ENCODE data around the gene CDIP1.
"Not testable (repeated sequence)": the region's sequence is repeated elsewhere in the genome, so short reads cannot be mapped to it uniquely, and the experiment has no call there.

The CDIP1 gene

GRCh38 chr16:4538350-4539235 is at the start of gene CDIP1:
TSS of gene CDIP1 (minus strand) at chr16:4538773. CDS start at chr16:4514130, 24,643 bp downstream.
- Mint-ChIP-seq H3K36me3 (peaks cover 11% of the 10 kb centered on the region), H3K27ac (peak within 1 kb of the TSS; percentile 54), H3K4me1 (peaks cover 40% of the 10 kb centered on the region), H3K9me3 (peaks cover 5% of the 10 kb centered on the region), H3K4me3 (peak within 1 kb of the TSS; percentile 75)
- DNase-seq (ENCODE audit: low spot score in 2 of 2) (peak; percentile 82 to 96), ATAC-seq (peak; percentile 90)

GRCh38 chr16:4586291-4586690 is 47.7 kb upstream of the CDIP1 start:
- Mint-ChIP-seq H3K27ac (no peak overlapping the region), H3K4me1 (peaks cover 4% of the 10 kb centered on the region), H3K36me3 (no peaks in the 10 kb centered on the region), H3K4me3 (no peak overlapping the region), H3K9me3 (no peaks in the 10 kb centered on the region)
- no peak for DNase-seq (ENCODE audit: low spot score in 2 of 2)
- ATAC-seq, result no peak

- no peaks in the 10 kb centered on the region for H3K36me3 Mint-ChIP-seq
- ATAC-seq (no peak), DNase-seq (ENCODE audit: low spot score in 2 of 2) (no peak)
- peaks cover 4% of the 10 kb centered on the region for H3K4me1 Mint-ChIP-seq
- no peaks in the 10 kb centered on the region for H3K9me3 Mint-ChIP-seq
- no peak overlapping the region for H3K27ac Mint-ChIP-seq
- H3K4me3 Mint-ChIP-seq, result no peak overlapping the region
These were observed 45.3 kb upstream of the CDIP1 start for GRCh38 chr16:4583906-4584305.

- Mint-ChIP-seq H3K4me1 (no peaks in the 10 kb centered on the region), H3K9me3 (no peaks in the 10 kb centered on the region), H3K36me3 (no peaks in the 10 kb centered on the region), H3K4me3 (no peak overlapping the region), H3K27ac (no peak overlapping the region)
- no peak for ATAC-seq
- no peak for DNase-seq (ENCODE audit: low spot score in 2 of 2)
These were observed 41.7 kb upstream of the CDIP1 start for GRCh38 chr16:4580250-4580649.

- H3K4me3 Mint-ChIP-seq, result no peak overlapping the region
- DNase-seq (ENCODE audit: low spot score in 2 of 2) (no peak), ATAC-seq (no peak)
- H3K27ac Mint-ChIP-seq, result no peak overlapping the region
- H3K9me3 Mint-ChIP-seq, result no peaks in the 10 kb centered on the region
- no peaks in the 10 kb centered on the region for H3K36me3 Mint-ChIP-seq
- H3K4me1 Mint-ChIP-seq, result no peaks in the 10 kb centered on the region
These were observed 40.5 kb upstream of the CDIP1 start for GRCh38 chr16:4578961-4579530.

- DNase-seq (ENCODE audit: low spot score in 2 of 2) (no peak), ATAC-seq (no peak)
- Mint-ChIP-seq H3K36me3 (no peaks in the 10 kb centered on the region), H3K27ac (no peak overlapping the region), H3K4me3 (no peak overlapping the region), H3K4me1 (no peaks in the 10 kb centered on the region), H3K9me3 (no peaks in the 10 kb centered on the region)
These were observed 37.4 kb upstream of the CDIP1 start for GRCh38 chr16:4576008-4576407.

GRCh38 chr16:4574919-4575705 is 36.5 kb upstream of the CDIP1 start:
- Mint-ChIP-seq H3K4me1 (no peaks in the 10 kb centered on the region), H3K36me3 (no peaks in the 10 kb centered on the region), H3K4me3 (no peak overlapping the region), H3K27ac (no peak overlapping the region), H3K9me3 (no peaks in the 10 kb centered on the region)
- DNase-seq (ENCODE audit: low spot score in 2 of 2), result no peak
- no peak for ATAC-seq

GRCh38 chr16:4573926-4574325 is 35.4 kb upstream of the CDIP1 start:
- H3K4me3 Mint-ChIP-seq; DNase-seq (ENCODE audit: low spot score in 2 of 2); H3K4me1 Mint-ChIP-seq; H3K36me3 Mint-ChIP-seq; H3K27ac Mint-ChIP-seq; H3K9me3 Mint-ChIP-seq; ATAC-seq: not testable (repeated sequence)

- H3K36me3 Mint-ChIP-seq, result no peaks in the 10 kb centered on the region
- no peaks in the 10 kb centered on the region for H3K9me3 Mint-ChIP-seq
- H3K4me1 Mint-ChIP-seq, result no peaks in the 10 kb centered on the region
- no peak for DNase-seq (ENCODE audit: low spot score in 2 of 2)
- ATAC-seq, result no peak
- H3K4me3 Mint-ChIP-seq, result no peak overlapping the region
- H3K27ac Mint-ChIP-seq, result no peak overlapping the region
These were observed 34.1 kb upstream of the CDIP1 start for GRCh38 chr16:4572715-4573114.

GRCh38 chr16:4570688-4571321 is 32.2 kb upstream of the CDIP1 start:
- no peaks in the 10 kb centered on the region for H3K36me3 Mint-ChIP-seq
- H3K27ac Mint-ChIP-seq, result no peak overlapping the region
- H3K9me3 Mint-ChIP-seq, result no peaks in the 10 kb centered on the region
- ATAC-seq (no peak), DNase-seq (ENCODE audit: low spot score in 2 of 2) (no peak)
- H3K4me1 Mint-ChIP-seq, result peaks cover 6% of the 10 kb centered on the region
- no peak overlapping the region for H3K4me3 Mint-ChIP-seq

GRCh38 chr16:4570086-4570485 is 31.5 kb upstream of the CDIP1 start:
- Mint-ChIP-seq H3K4me3 (no peak overlapping the region), H3K36me3 (no peaks in the 10 kb centered on the region), H3K9me3 (no peaks in the 10 kb centered on the region), H3K27ac (no peak overlapping the region), H3K4me1 (peaks cover 7% of the 10 kb centered on the region)
- ATAC-seq (no peak), DNase-seq (ENCODE audit: low spot score in 2 of 2) (no peak)

- no peaks in the 10 kb centered on the region for H3K9me3 Mint-ChIP-seq
- no peak overlapping the region for H3K4me3 Mint-ChIP-seq
- peaks cover 7% of the 10 kb centered on the region for H3K4me1 Mint-ChIP-seq
- ATAC-seq (peak; percentile 70), DNase-seq (ENCODE audit: low spot score in 2 of 2) (no peak)
- H3K36me3 Mint-ChIP-seq, result no peaks in the 10 kb centered on the region
- H3K27ac Mint-ChIP-seq, result no peak overlapping the region
These were observed 27.6 kb upstream of the CDIP1 start for GRCh38 chr16:4566144-4566543.

GRCh38 chr16:4564661-4565267 is 26.2 kb upstream of the CDIP1 start:
- no peak for DNase-seq (ENCODE audit: low spot score in 2 of 2)
- Mint-ChIP-seq H3K9me3 (no peaks in the 10 kb centered on the region), H3K36me3 (no peaks in the 10 kb centered on the region), H3K27ac (no peak overlapping the region), H3K4me1 (peaks cover 7% of the 10 kb centered on the region), H3K4me3 (no peak overlapping the region)
- no peak for ATAC-seq

- DNase-seq (ENCODE audit: low spot score in 2 of 2) (no peak), ATAC-seq (no peak)
- Mint-ChIP-seq H3K4me1 (peaks cover 7% of the 10 kb centered on the region), H3K9me3 (no peaks in the 10 kb centered on the region), H3K4me3 (no peak overlapping the region), H3K36me3 (no peaks in the 10 kb centered on the region), H3K27ac (no peak overlapping the region)
These were observed 23.0 kb upstream of the CDIP1 start for GRCh38 chr16:4561596-4561995.

- H3K4me1 Mint-ChIP-seq, result no peaks in the 10 kb centered on the region
- ATAC-seq (no peak), DNase-seq (ENCODE audit: low spot score in 2 of 2) (no peak)
- H3K9me3 Mint-ChIP-seq, result no peaks in the 10 kb centered on the region
- no peaks in the 10 kb centered on the region for H3K36me3 Mint-ChIP-seq
- no peak overlapping the region for H3K27ac Mint-ChIP-seq
- H3K4me3 Mint-ChIP-seq, result no peak overlapping the region
These were observed 19.4 kb upstream of the CDIP1 start for GRCh38 chr16:4557973-4558372.
